AG04449 (cell line): Measurements from ENCODE around the gene TOMM6.

ENCODE experiments used
- CTCF ChIA-PET: fragments of 350-600 bp; formaldehyde crosslinking; extraction: SDS; loops from one replicate; lab custom pipeline; 2021; ENCODE audit warnings: antibody characterized with exemption; lab: Yijun Ruan, JAX
- POLR2A ChIA-PET: fragments of 400-600, 350-600 bp; formaldehyde crosslinking; extraction: SDS; loops from one replicate; lab custom pipeline; 2020; ENCODE audit warnings: antibody characterized with exemption, inconsistent platforms; lab: Yijun Ruan, JAX
- DNase-seq: peaks from one replicate; pipeline ENCODE4 v3.0.0-alpha.2; 2010; ENCODE audit warnings: low read depth, low spot score
- H3K4me3 ChIP-seq: 2 replicates; pipeline ENCODE4 v1.5.1; 2011; ENCODE audit warnings: low read depth, mild to moderate bottlenecking, control low read depth, low read length
- CTCF ChIP-seq: IDR thresholded peaks from one replicate; pipeline ENCODE4 v1.5.1; 2011; ENCODE audit warnings: mild to moderate bottlenecking, moderate library complexity, low read length, control low read depth, inconsistent platforms; ENCODE audit not compliant: insufficient read depth; ENCODE audit errors: missing control alignments

The TOMM6 gene

GRCh38 chr6:41815587-41815986 lies 28.1 kb downstream of the TOMM6 start:
- CTCF ChIA-PET, result interaction anchor here (1.2 to 8.4 kb wide), 4 partner anchors 10 to 106 kb away, joined by 3 to 46 read pairs (median 8); partner anchors contain the start of genes BYSL, MED20 and TOMM6
- no peak for TF ChIP-seq CTCF
- no peak overlapping the region for H3K4me3 ChIP-seq
- POLR2A ChIA-PET, result no interaction called here
- DNase-seq, result no peak

- ChIA-PET CTCF (interaction anchor here (0.7 to 8.4 kb wide), 6 partner anchors 10 to 226 kb away, joined by 3 to 46 read pairs (median 4); partner anchors contain the start of gene TOMM6), POLR2A (no interaction called here)
Measured at GRCh38 chr6:41818271-41819054, 31.0 kb downstream of the TOMM6 start.

GRCh38 chr6:41821266-41821665 lies 33.8 kb downstream of the TOMM6 start:
- POLR2A ChIA-PET, result no interaction called here
- no peak for TF ChIP-seq CTCF
- H3K4me3 ChIP-seq, result no peak overlapping the region
- CTCF ChIA-PET, result interaction anchor here (1.7 kb wide), 1 partner anchor 20 kb away, joined by 7 read pairs; no protein-coding TSS in a partner anchor
- DNase-seq, result no peak

More at GRCh38 chr6:41818271-41819054, 31.0 kb downstream of the TOMM6 start:
- no peak for TF ChIP-seq CTCF
- no peak overlapping the region for H3K4me3 ChIP-seq
- DNase-seq, result no peak

GRCh38 chr6:41822021-41822420 lies 34.5 kb downstream of the TOMM6 start:
- no peak overlapping the region for H3K4me3 ChIP-seq
- POLR2A ChIA-PET, result no interaction called here
- no peak for DNase-seq
- CTCF ChIA-PET, result no interaction called here
- no peak for TF ChIP-seq CTCF

GRCh38 chr6:41823178-41823577 lies 35.7 kb downstream of the TOMM6 start:
- CTCF ChIA-PET, result interaction anchor here (1.1 to 2.5 kb wide), 3 partner anchors 9 to 36 kb away, joined by 3 to 18 read pairs (median 5); partner anchors contain the start of gene TOMM6

More at GRCh38 chr6:41823178-41823577, 35.7 kb downstream of the TOMM6 start:
- TF ChIP-seq CTCF, result no peak
- POLR2A ChIA-PET, result no interaction called here
- H3K4me3 ChIP-seq, result no peak overlapping the region
- DNase-seq, result no peak
